ENCODE measurements around the gene EDC3. TPM values are rescaled to one million over a fixed set of nuclear protein-coding genes. Genes with fewer than 3 reads are reported as not detected.

Gene EDC3
- total and polyA plus RNA-seq, 2 of the 4 experiments (the other 2 are of a cell fraction) = 16.8 to 38.0 TPM

DNA sequence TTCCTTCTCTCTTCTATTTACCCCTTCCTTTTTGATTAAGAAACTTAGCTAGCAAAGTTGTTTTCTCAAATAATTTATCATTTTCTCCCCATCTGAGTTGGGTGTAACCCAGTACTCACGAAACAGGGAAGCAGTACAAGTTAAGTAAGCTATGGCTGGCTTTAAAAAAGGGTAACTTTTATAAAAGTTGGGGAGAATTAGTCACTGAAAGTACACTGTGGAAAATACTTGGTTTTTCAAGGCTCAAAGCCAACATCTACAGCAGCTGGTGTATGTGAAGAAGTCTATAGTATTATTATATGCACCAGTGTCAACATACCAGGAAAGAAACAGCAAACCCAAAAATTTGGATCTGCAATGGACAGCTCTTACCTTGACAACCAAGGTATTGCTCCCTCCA, 54.7 kb downstream of the EDC3 start:
- H3K4me1 ChIP-seq (ENCODE audit: control insufficient read depth, insufficient read depth, low read length) = peaks cover 3% of the 10 kb centered on the region; the same call in 1 of the 2 replicates
- in situ Hi-C loops (cut with MboI; ENCODE audit: low sequenced_read_pairs) = no loop called here
- no peak for ATAC-seq (ENCODE audit: low read depth)
- H3K4ac ChIP-seq (ENCODE audit: low read depth, low read length) = no peak overlapping the region
- no peak overlapping the region for H3K56ac ChIP-seq (ENCODE audit: extremely low read depth, insufficient read depth, low read length)
- H3K79me1 ChIP-seq (ENCODE audit: low read depth in 1 of 2, low read length in 2 of 2) = peaks cover 12 to 50% of the 10 kb centered on the region in 2 experiments
- dilution Hi-C loops (cut with HindIII; ENCODE audit: low sequenced_read_pairs, unreplicated experiment) = no loop called here
- H2AK5ac ChIP-seq (ENCODE audit: low read depth, low read length) = no peak overlapping the region
- CTCF ChIA-PET = interaction anchor here (1.0 to 1.9 kb wide), 2 partner anchors 9 to 127 kb away, joined by 3 to 7 read pairs; no protein-coding TSS in a partner anchor
- no peak overlapping the region for H2AFZ ChIP-seq (replicated peaks; ENCODE audit: low read length, poor library complexity)
- peaks cover 6% of the 10 kb centered on the region; the same call in 1 of the 2 replicates for H3K9me1 ChIP-seq (ENCODE audit: insufficient read depth, low read length)
- intact Hi-C loops (cut with micrococcal nuclease) = no loop called here
- no peaks in the 10 kb centered on the region for H3K9me3 ChIP-seq (ENCODE audit: control insufficient read depth, insufficient read depth, low read length)
- H3K9ac ChIP-seq (ENCODE audit: low read depth, low read length) = no peak overlapping the region
- TF ChIP-seq RFX5 (IDR thresholded peaks at IDR 0.05; ENCODE audit: low read depth, low read length) = no peak
- TF ChIP-seq FOS (IDR thresholded peaks at IDR 0.05; ENCODE audit: low read depth, low read length) = no peak
- no peak for TF ChIP-seq POLR2A (IDR thresholded peaks at IDR 0.05; ENCODE audit: low read depth, low read length)
- TF ChIP-seq, protein P1, sequence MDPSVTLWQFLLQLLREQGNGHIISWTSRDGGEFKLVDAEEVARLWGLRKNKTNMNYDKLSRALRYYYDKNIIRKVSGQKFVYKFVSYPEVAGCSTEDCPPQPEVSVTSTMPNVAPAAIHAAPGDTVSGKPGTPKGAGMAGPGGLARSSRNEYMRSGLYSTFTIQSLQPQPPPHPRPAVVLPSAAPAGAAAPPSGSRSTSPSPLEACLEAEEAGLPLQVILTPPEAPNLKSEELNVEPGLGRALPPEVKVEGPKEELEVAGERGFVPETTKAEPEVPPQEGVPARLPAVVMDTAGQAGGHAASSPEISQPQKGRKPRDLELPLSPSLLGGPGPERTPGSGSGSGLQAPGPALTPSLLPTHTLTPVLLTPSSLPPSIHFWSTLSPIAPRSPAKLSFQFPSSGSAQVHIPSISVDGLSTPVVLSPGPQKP (IDR thresholded peaks at IDR 0.05; ENCODE audit: borderline replicate concordance, low read depth, low read length) = no peak
- no peak for TF ChIP-seq BHLHE40 (IDR thresholded peaks at IDR 0.05; ENCODE audit: low read depth, low read length)
- TF ChIP-seq, protein P2, sequence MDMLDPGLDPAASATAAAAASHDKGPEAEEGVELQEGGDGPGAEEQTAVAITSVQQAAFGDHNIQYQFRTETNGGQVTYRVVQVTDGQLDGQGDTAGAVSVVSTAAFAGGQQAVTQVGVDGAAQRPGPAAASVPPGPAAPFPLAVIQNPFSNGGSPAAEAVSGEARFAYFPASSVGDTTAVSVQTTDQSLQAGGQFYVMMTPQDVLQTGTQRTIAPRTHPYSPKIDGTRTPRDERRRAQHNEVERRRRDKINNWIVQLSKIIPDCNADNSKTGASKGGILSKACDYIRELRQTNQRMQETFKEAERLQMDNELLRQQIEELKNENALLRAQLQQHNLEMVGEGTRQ (IDR thresholded peaks at IDR 0.05; ENCODE audit: low read depth, low read length) = no peak
- TF ChIP-seq, protein P3, sequence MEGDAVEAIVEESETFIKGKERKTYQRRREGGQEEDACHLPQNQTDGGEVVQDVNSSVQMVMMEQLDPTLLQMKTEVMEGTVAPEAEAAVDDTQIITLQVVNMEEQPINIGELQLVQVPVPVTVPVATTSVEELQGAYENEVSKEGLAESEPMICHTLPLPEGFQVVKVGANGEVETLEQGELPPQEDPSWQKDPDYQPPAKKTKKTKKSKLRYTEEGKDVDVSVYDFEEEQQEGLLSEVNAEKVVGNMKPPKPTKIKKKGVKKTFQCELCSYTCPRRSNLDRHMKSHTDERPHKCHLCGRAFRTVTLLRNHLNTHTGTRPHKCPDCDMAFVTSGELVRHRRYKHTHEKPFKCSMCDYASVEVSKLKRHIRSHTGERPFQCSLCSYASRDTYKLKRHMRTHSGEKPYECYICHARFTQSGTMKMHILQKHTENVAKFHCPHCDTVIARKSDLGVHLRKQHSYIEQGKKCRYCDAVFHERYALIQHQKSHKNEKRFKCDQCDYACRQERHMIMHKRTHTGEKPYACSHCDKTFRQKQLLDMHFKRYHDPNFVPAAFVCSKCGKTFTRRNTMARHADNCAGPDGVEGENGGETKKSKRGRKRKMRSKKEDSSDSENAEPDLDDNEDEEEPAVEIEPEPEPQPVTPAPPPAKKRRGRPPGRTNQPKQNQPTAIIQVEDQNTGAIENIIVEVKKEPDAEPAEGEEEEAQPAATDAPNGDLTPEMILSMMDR (conservative IDR thresholded peaks at IDR 0.05; ENCODE audit: low read depth, low read length) = no peak
- TF ChIP-seq MAFK (IDR thresholded peaks at IDR 0.05; ENCODE audit: low read depth, low read length) = no peak
- TF ChIP-seq MXI1 (IDR thresholded peaks at IDR 0.05; ENCODE audit: borderline replicate concordance, low read depth, low read length) = no peak
- TF ChIP-seq NFE2L2 (IDR thresholded peaks at IDR 0.05; ENCODE audit: low read depth, low read length) = no peak
- no peak for TF ChIP-seq SMC3 (IDR thresholded peaks at IDR 0.05; ENCODE audit: low read depth, low read length)
- TF ChIP-seq CHD1 (IDR thresholded peaks at IDR 0.05; ENCODE audit: low read depth, low read length) = no peak
- no peak for TF ChIP-seq CEBPB (IDR thresholded peaks at IDR 0.05; ENCODE audit: low read depth, low read length)
- TF ChIP-seq RAD21 (IDR thresholded peaks at IDR 0.05; ENCODE audit: low read length) = no peak
- no peak for TF ChIP-seq MAZ (IDR thresholded peaks at IDR 0.05; ENCODE audit: borderline replicate concordance, low read depth, low read length)
- TF ChIP-seq RCOR1 (IDR thresholded peaks at IDR 0.05; ENCODE audit: insufficient replicate concordance, low read length) = no peak
- H4K5ac ChIP-seq (ENCODE audit: low read depth, low read length) = no peak overlapping the region
- H3K23ac ChIP-seq (ENCODE audit: low read depth, low read length) = no peak overlapping the region
- peaks cover 33% of the 10 kb centered on the region for H3K36me3 ChIP-seq (ENCODE audit: control insufficient read depth, insufficient read depth, low read length)
- no peak overlapping the region for H3K4me3 ChIP-seq (ENCODE audit: insufficient read depth, low read depth, low read length)
- H2BK15ac ChIP-seq (ENCODE audit: low read depth, low read length) = no peak overlapping the region
- no peak for DNase-seq
- POLR2A ChIA-PET (ENCODE audit: unreplicated experiment) = no interaction called here
- no peak overlapping the region for H2BK20ac ChIP-seq (ENCODE audit: low read depth, low read length)
- no TSS peak for BruUV-seq (replicated peaks)
- H3K27me3 ChIP-seq (ENCODE audit: control insufficient read depth, insufficient read depth, low read length) = no peaks in the 10 kb centered on the region
- H3K4me2 ChIP-seq (ENCODE audit: low read depth, low read length) = no peak overlapping the region
- peaks cover 33% of the 10 kb centered on the region for H4K20me1 ChIP-seq (ENCODE audit: insufficient read depth, low read length)
- H3K14ac ChIP-seq (replicated peaks; ENCODE audit: low read depth, low read length) = no peak overlapping the region
- no peak overlapping the region for H3K18ac ChIP-seq (ENCODE audit: low read depth, low read length)
- H2AK9ac ChIP-seq (replicated peaks; ENCODE audit: low read depth, low read length, poor library complexity) = no peak overlapping the region
- no peak overlapping the region for H3K27ac ChIP-seq (ENCODE audit: insufficient read depth, low read length)
- H2BK5ac ChIP-seq (ENCODE audit: low read depth, low read length, poor library complexity, severe bottlenecking) = no peak overlapping the region
- H2BK120ac ChIP-seq (ENCODE audit: low read depth, low read length) = no peak overlapping the region
- no CpG with 5 or more reads among the region's 1 CpG for WGBS, 2 experiments (ENCODE audit: extremely low coverage in 2 of 2, insufficient read length in 1 of 2)
- no peak overlapping the region for H4K91ac ChIP-seq (ENCODE audit: insufficient read depth, low read depth, low read length)
- H4K8ac ChIP-seq (ENCODE audit: low read depth in 2 of 2, low read length in 2 of 2) = no peak overlapping the region

Measured in IMR-90 (cell line).